Measurements from ENCODE around the gene EGLN1. TPM values are rescaled to one million over a fixed set of nuclear protein-coding genes. Genes with fewer than 3 reads are reported as not detected.

EGLN1 gene
- total RNA-seq, 1 experiment from 2014 or later, result 27.1 TPM

DNA sequence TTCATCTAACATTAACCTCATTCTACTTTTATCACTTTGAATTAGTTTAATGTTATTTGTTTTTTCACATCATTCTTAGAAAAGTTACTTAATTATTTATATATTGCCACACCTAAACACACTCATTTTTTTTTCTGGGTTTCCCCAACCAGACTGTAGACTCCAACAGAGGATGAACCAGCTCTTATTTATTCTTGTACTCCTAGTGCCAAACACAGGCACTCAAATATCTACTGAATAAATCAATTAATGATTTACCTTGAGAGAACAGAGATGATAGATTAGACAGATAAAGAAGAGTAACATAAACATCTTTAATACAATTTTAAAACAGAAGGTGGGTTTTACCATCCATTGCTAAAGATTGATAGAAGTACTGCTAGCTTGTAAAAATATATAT lies 35.6 kb downstream of the EGLN1 start:
- Histone ChIP-seq H3K4me3 (replicated peaks in 1 of 2; ENCODE audit: low read depth in 1 of 2, low read length in 2 of 2) (no peak overlapping the region), H3K9me2 (ENCODE audit: insufficient read depth) (no peaks in the 10 kb centered on the region), H3K4me2 (ENCODE audit: low read length) (no peak overlapping the region), H3K27ac (ENCODE audit: low read depth, low read length) (no peak overlapping the region), H3K9me3 (ENCODE audit: control insufficient read depth in 1 of 2, insufficient read depth in 1 of 2, low read depth in 1 of 2, low read length in 2 of 2) (no peaks in the 10 kb centered on the region), H3K4me1 (ENCODE audit: control insufficient read depth in 1 of 2, insufficient read depth in 2 of 2, low read length in 2 of 2) (peaks cover 23 to 56% of the 10 kb centered on the region in 2 experiments), H2AFZ (ENCODE audit: low read depth, low read length, poor library complexity, severe bottlenecking) (no peak overlapping the region), H3K9ac (ENCODE audit: low read length) (no peak overlapping the region), H4K20me1 (ENCODE audit: insufficient read depth) (peaks cover 28% of the 10 kb centered on the region), H3K27me3 (ENCODE audit: insufficient read depth, low read length) (no peaks in the 10 kb centered on the region), H3K79me2 (ENCODE audit: insufficient read depth, low read length) (peaks cover 98% of the 10 kb centered on the region), H3K36me3 (ENCODE audit: control insufficient read depth in 1 of 2, insufficient read depth in 2 of 2, low read length in 2 of 2) (no peaks in the 10 kb centered on the region; a peak in 1 of 4 replicates)
- DNase-seq (ENCODE audit: low read depth, low spot score) (no peak), ATAC-seq (no peak)
- intact Hi-C loops (cut with micrococcal nuclease), result no loop called here
- POLR2A ChIA-PET, result no interaction called here
- CTCF ChIA-PET, result no interaction called here
- RAD21 ChIA-PET (ENCODE audit: low non-redundant PET in 1 of 2, low total read pairs in 2 of 2, uncharacterized antibody in 2 of 2, unreplicated experiment in 2 of 2), result no interaction called here
- TF ChIP-seq ELF1 (IDR thresholded peaks at IDR 0.05; ENCODE audit: borderline replicate concordance, low read depth) (no peak), SP1 (IDR thresholded peaks at IDR 0.05; ENCODE audit: low read depth) (no peak), SRF (IDR thresholded peaks at IDR 0.05; ENCODE audit: low read depth) (no peak), SIN3A (IDR thresholded peaks at IDR 0.05; ENCODE audit: low read depth) (no peak), JUND (IDR thresholded peaks at IDR 0.05) (no peak), EZH2 (IDR thresholded peaks at IDR 0.05) (no peak), ZFX (IDR thresholded peaks at IDR 0.05) (no peak), POLR2AphosphoS5 (IDR thresholded peaks at IDR 0.05; ENCODE audit: low read depth, low read length) (no peak), RAD21 (IDR thresholded peaks at IDR 0.05; ENCODE audit: low read depth) (no peak), POLR2A (IDR thresholded peaks at IDR 0.05; ENCODE audit: borderline replicate concordance, extremely low read depth, insufficient read depth, insufficient read length) (no peak), YY1 (IDR thresholded peaks at IDR 0.05; ENCODE audit: extremely low read depth, insufficient replicate concordance, low read depth, low read length) (no peak), EGR1 (IDR thresholded peaks at IDR 0.05; ENCODE audit: low read depth) (no peak), CEBPB (IDR thresholded peaks at IDR 0.05; ENCODE audit: low read depth) (no peak), ZNF274 (IDR thresholded peaks at IDR 0.05; ENCODE audit: low read depth, low read length) (no peak)
- TF ChIP-seq, protein P1, sequence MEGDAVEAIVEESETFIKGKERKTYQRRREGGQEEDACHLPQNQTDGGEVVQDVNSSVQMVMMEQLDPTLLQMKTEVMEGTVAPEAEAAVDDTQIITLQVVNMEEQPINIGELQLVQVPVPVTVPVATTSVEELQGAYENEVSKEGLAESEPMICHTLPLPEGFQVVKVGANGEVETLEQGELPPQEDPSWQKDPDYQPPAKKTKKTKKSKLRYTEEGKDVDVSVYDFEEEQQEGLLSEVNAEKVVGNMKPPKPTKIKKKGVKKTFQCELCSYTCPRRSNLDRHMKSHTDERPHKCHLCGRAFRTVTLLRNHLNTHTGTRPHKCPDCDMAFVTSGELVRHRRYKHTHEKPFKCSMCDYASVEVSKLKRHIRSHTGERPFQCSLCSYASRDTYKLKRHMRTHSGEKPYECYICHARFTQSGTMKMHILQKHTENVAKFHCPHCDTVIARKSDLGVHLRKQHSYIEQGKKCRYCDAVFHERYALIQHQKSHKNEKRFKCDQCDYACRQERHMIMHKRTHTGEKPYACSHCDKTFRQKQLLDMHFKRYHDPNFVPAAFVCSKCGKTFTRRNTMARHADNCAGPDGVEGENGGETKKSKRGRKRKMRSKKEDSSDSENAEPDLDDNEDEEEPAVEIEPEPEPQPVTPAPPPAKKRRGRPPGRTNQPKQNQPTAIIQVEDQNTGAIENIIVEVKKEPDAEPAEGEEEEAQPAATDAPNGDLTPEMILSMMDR (IDR thresholded peaks at IDR 0.05 in 2 of 3, conservative IDR thresholded peaks at IDR 0.05 in 1 of 3; ENCODE audit: borderline replicate concordance in 1 of 3, insufficient read depth in 1 of 3, low read depth in 2 of 3, low read length in 2 of 3), result no peak
- TF ChIP-seq, protein P2, sequence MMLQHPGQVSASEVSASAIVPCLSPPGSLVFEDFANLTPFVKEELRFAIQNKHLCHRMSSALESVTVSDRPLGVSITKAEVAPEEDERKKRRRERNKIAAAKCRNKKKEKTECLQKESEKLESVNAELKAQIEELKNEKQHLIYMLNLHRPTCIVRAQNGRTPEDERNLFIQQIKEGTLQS (IDR thresholded peaks at IDR 0.05), result no peak
- TF ChIP-seq, protein P3, sequence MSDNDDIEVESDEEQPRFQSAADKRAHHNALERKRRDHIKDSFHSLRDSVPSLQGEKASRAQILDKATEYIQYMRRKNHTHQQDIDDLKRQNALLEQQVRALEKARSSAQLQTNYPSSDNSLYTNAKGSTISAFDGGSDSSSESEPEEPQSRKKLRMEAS (IDR thresholded peaks at IDR 0.05), result no peak
- TF ChIP-seq, protein P4, sequence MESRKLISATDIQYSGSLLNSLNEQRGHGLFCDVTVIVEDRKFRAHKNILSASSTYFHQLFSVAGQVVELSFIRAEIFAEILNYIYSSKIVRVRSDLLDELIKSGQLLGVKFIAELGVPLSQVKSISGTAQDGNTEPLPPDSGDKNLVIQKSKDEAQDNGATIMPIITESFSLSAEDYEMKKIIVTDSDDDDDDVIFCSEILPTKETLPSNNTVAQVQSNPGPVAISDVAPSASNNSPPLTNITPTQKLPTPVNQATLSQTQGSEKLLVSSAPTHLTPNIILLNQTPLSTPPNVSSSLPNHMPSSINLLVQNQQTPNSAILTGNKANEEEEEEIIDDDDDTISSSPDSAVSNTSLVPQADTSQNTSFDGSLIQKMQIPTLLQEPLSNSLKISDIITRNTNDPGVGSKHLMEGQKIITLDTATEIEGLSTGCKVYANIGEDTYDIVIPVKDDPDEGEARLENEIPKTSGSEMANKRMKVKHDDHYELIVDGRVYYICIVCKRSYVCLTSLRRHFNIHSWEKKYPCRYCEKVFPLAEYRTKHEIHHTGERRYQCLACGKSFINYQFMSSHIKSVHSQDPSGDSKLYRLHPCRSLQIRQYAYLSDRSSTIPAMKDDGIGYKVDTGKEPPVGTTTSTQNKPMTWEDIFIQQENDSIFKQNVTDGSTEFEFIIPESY (IDR thresholded peaks at IDR 0.05; ENCODE audit: extremely low read depth, insufficient replicate concordance, low read length), result no peak
- TF ChIP-seq, protein P5, sequence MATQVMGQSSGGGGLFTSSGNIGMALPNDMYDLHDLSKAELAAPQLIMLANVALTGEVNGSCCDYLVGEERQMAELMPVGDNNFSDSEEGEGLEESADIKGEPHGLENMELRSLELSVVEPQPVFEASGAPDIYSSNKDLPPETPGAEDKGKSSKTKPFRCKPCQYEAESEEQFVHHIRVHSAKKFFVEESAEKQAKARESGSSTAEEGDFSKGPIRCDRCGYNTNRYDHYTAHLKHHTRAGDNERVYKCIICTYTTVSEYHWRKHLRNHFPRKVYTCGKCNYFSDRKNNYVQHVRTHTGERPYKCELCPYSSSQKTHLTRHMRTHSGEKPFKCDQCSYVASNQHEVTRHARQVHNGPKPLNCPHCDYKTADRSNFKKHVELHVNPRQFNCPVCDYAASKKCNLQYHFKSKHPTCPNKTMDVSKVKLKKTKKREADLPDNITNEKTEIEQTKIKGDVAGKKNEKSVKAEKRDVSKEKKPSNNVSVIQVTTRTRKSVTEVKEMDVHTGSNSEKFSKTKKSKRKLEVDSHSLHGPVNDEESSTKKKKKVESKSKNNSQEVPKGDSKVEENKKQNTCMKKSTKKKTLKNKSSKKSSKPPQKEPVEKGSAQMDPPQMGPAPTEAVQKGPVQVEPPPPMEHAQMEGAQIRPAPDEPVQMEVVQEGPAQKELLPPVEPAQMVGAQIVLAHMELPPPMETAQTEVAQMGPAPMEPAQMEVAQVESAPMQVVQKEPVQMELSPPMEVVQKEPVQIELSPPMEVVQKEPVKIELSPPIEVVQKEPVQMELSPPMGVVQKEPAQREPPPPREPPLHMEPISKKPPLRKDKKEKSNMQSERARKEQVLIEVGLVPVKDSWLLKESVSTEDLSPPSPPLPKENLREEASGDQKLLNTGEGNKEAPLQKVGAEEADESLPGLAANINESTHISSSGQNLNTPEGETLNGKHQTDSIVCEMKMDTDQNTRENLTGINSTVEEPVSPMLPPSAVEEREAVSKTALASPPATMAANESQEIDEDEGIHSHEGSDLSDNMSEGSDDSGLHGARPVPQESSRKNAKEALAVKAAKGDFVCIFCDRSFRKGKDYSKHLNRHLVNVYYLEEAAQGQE (IDR thresholded peaks at IDR 0.05; ENCODE audit: low read depth), result no peak
- BruUV-seq (replicated peaks), result no TSS peak

All from HCT116 (cell line).